HG03103 (cell line): ENCODE results near the gene MYOCOS.

Experiments
- ATAC-seq: cut with Tn5 transposase; IDR thresholded peaks from one replicate; pipeline ENCODE4 v1.9.1; 2021; ENCODE audit warnings: low read depth; ENCODE audit not compliant: unreplicated experiment

The MYOCOS gene

DNA sequence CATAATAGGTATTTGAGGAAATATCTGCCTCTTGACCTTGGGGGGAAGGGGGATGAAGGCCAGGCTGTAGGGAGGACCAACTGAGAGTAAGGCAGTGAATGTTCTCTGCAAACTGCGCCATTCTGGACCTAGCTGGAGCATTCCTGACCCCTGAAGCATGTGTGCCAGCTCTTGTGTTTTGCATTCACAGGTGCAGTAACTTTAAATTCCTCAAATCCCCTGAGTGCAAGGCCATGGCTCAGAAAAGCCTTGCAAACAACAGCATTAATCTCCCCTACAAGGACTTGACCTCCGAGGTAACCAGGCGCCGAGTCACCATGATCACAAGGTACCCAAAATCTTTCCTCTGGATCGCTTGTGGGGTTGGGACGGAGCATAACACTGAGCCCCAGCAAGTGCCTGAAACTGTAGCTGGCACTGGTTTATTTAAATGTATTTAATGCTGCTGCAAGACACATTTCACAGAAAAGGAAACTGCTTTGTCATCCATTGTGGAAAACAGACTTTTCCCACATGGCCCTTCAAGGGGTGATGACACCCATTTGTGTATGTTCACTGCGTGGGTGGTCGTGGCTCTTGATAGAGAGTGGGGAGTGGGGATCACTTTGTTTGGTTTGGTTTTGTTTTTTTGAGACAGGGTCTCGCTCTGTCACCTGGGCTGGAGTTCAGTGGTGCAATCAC lies 1.7 kb downstream of the MYOCOS start:
- no peak for ATAC-seq

DNA sequence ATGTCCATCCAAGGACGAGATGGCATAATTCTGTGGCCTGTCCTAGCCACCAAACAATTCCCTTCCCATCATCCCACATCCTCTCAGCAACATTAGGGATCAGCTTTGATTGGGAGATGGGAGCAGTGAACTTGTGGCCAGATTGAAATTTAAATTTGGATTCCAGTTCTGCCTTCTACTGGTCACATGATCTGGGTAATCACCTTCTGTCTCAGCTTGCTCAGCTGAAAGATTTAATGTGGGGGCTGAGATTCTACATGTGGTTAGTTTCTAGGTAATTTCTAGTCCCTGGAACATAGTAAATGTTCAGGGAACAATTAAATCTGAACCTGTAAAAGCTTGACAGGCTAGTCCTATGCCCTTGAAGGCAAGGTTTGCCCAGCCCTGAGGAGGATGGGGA lies 3.2 kb downstream of the MYOCOS start:
- ATAC-seq: no peak

DNA sequence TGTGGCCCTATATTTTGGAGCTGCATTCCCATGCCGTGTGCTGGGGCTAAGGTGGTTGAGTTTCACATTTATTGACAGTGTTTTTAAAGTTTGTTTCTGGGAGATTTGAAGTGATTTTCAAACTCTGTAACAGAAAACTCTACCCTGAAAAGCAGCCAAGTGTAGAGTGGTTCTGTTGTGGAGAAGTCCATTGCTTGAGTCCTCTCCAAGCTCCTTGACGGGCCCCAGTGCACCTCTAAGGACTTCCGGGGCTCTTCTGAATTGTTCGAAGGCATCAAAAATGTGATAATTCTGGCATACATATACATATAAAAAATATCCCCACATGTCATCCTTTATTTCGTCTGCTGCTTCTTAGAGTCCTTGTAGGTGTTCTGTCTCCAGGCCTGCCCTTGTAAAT lies 5.0 kb downstream of the MYOCOS start:
- no peak for ATAC-seq

DNA sequence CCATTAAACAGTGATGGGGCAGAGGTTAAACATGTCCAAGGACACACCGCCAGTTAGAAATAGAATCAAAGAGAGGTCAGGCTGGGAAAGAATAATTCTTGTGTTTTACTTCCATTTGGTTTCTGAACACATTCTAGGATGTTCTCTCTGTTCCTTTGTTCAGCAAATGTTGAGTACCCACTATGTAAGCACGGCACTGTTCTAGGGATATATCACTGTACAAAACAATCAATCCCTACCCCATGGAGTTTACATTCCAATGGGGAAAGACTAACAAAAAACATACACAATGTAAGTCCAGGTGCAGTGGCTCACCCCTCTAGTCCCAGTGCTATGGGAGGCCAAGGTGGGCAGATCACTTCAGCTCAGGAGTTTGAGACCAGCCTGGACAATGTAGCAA lies 6.2 kb downstream of the MYOCOS start:
- ATAC-seq: no peak

DNA sequence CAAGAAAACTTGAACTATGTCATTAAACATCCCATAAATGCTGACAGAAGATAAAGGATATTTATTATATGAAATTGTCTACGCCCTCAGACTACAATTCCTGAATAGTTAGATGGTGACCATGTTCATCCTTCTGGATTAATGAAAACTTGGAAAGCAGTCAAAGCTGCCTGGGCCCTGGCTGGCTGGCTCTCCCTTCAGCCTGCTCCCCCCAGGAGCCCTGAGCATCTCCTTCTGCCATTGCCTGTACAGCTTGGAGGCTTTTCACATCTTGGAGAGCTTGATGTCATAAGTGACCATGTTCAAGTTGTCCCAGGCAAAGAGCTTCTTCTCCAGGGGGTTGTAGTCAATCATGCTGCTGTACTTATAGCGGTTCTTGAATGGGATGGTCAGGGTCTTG lies 13.6 kb downstream of the MYOCOS start:
- ATAC-seq: no peak

DNA sequence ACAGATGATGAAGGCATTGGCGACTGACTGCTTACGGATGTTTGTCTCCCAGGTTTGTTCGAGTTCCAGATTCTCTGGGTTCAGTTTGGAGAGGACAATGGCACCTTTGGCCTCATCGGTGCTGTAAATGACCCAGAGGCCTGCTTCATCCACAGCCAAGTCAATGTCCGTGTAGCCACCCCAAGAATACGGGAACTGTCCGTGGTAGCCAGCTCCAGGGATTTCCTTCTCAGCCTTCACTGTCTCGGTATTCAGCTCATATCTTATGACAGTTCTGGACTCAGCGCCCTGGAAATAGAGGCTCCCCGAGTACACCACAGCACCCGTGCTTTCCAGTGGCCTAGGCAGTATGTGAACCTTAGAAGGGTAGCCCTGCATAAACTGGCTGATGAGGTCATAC lies 14.1 kb downstream of the MYOCOS start:
- no peak for ATAC-seq

DNA sequence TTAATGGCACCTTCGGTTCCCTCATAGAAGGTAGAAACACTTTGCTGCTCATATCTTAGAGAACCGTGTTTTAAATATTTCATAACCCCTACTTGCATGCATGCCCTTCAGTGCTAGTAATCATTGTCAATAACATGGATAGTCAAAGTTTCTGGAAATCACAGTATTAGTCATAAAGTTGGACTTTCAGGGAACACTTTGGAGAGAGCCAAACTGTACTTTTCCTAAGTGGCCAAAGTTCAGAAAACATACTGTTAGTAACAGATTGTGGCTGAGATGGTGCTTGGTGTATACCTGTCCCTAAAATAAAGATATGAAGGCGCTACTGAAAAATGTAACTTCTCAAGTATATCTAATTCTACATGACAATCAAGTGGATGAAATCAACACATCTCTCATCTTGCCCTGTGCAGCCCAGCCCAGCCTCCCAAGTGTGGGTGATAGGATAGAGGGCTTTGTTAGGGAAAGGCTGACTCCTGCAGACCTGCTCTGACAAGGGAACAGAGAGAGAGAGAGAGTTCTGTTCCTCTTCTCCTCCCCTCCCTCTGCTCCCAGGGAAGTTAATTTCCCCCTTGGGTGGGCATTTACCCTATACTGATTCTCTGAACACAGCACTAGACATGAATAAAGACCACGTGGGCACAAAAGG lies 16.0 kb downstream of the MYOCOS start:
- ATAC-seq: no peak

DNA sequence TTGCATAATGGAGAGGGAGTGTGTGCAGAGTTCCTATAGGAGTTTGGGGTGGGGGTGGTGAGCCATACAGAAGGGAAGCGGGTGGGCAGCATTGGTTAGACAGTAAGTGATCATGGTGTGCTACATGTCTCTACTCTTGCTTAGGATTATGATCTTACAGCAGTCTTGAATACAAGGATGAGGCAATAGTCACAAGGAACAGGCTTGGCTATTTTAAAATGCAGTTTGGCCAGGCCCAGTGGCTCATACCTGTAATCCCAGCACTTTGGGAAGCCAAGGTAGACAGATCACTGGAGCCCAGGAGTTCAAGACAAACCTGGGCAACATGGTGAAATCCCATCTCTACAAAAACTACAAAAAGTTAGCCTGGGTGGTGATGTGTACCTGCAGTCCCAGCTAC lies 18.2 kb downstream of the MYOCOS start:
- ATAC-seq: no peak

DNA sequence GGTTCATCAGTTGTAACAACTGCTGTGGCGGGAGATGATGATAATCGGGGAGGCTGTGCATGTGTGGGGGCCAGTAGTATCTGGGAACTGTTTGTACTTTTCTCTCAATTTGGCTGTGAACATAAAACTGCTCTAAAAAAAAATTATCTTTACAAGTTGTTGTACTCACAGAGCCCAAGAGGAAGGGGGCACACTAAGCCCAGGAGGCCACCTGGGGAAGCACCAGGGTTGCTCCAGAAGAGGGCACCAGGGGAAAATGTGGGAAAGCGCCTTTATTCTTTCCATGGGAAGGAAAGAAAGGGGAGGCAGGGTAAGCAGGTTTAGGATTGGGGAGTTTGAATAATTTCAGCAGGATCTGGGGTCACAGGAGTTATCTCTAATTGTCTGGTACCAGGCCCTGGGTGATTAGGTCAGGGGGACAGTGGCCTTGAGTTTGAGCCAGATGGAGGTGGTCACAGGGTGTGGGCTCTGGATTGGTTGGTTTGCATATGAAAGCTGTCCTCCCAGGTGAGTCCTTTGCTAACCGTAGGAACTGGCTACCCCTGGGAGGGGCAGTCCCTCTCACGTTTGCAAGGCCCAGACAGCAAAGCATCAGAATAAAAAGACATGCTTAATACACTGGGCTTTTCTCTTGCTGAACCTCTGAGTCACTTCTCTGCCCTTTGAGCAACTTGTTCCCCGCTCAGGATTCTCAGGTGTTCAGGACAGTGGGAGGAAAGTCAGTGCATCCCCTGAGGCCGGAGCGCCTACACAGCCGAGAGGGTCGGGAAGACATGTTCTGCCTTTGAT lies 19.2 kb downstream of the MYOCOS start:
- ATAC-seq: no peak

DNA sequence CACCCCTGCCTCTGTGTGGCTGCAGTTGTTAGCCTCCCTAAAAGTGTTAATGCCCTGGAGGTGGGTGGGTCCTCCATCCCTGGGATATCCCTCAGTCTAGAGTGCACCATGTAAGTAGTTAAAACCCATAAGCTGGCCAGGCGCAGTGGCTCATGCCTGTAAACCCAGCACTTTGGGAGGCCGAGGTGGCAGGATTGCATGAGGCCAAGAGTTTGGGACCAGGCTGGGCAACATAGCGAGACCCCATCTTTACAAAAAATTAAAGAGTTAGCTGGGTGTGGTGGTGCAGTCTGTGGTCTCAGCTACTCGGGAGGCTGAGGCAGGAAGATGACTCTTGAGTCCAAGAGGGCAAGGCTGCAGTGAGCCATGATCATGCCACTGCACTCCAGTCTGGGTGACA lies 20.2 kb downstream of the MYOCOS start:
- no peak for ATAC-seq

DNA sequence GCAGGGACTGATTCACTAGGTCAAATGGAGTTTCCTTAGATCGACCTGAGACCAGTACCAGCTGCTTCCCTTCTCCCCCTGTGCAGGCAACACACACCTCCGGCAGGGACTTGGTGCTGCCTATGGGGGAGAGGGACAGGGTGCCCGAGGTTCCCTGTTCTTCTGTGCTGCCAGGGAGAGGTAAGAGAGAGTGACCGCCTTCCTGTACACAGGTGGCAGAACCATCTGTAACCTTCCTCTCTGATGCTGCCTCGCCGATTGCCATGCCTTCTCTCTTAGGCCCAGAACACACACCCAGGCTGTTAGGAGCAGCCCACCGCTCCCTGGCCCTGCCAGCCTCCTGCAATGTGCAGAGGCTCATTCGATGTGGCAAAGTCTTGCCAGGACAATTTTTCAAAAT lies 21.1 kb downstream of the MYOCOS start:
- no peak for ATAC-seq

DNA sequence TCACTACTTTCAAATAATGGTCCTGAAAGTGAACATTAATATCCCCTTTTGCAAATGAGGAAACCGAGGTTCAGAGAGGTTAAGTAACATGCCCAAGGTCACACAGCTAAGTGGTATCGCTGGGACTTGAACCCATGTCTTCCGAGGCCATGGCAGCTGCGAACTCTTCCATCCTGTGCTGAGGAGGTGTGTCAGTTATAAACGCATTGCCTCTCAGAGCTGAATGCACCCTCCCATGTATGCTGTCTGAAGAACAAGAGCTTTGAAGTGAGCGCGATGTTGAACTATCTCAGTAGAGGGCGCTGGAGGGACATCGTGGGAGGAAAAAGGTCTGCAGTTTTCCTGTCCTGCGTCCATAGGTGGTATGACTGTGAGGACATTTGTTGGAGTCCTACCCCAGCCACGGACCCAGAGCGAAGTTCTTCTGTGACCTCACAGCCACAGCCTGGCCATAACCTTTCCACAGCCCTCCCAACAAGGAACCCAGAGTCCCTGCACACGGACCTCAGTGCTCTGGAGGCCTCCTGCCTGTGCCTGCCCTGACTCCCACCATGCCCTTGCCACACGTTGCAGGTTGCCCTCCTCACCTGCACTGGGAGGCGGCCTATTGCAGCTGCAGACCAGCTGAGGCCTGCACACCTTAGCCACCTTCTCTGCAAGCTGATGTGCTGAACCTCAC lies 22.9 kb downstream of the MYOCOS start:
- no peak for ATAC-seq

DNA sequence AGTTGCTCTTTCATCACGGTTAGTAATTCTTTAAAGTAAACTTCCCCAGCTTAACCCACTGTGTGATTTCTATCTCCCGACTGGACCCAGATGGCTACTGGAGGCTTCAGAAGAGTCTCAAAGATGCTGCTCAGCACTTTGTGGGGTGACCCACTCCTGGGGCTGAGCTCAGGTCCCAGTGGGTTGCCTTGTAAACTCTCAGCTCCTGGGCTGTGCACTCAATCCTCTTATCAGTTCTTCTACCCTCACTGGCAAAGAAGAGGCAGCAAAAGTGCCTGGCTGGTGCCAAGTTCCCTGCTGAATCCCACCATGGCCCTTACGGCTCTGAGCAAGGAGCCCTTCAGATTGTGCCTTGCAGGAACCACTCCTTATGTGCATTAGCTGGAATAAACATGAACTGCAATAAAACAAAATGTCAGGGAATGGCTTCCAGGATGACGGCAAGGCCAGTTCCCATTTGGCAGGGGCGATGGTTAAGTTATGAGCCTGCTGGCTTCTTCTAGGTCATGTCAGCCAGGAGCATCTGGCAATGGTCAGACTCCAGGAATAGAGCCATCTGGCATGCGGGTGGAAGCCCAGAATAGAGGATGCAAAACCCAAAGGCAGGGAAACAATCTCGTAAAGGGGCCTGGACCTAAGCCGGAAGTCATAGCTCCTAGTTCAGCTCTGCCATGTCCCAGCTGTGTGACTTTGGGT lies 23.7 kb downstream of the MYOCOS start:
- ATAC-seq: no peak

DNA sequence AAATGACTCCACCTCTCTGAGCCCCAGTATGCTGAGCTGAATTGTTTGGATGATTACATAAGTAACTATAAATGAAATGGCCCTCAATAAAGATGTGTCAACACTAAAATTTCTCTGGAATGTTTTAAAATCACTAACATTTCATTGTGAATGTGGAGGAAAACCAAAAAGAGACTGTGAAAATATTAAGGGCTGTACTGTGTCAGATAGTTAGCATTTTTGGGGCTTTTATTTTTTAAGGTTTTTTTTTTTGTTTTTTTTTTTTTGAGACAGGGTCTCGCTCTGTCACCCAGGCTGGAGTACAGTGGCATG lies 24.2 kb downstream of the MYOCOS start:
- ATAC-seq: no peak

DNA sequence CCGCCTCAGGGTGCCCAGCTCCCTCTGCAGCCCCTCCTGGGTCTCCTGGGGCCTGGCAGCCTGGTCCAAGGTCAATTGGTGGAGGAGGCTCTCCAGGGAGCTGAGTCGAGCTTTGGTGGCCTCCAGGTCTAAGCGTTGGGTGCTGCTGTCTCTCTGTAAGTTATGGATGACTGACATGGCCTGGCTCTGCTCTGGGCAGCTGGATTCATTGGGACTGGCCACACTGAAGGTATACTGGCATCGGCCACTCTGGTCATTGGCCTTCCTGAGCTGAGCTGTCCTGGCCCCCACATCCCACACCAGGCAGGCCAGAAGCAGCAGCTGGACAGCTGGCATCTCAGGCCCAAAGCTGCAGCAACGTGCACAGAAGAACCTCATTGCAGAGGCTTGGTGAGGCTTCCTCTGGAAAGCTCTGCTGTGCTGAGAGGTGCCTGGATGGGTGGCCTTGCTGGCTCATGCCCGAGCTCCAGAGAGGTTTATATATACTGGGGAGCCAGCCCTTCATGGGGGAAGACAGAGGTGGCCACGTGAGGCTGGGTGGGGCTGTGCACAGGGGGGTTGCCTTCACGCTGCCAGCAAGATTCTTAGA lies 30.3 kb downstream of the MYOCOS start, which contains the start of gene MYOC:
MYOC (minus strand) TSS at position 455 of the 589 bp plus-strand sequence; CDS start at position 378, 77 bp downstream.
- ATAC-seq: no peak

DNA sequence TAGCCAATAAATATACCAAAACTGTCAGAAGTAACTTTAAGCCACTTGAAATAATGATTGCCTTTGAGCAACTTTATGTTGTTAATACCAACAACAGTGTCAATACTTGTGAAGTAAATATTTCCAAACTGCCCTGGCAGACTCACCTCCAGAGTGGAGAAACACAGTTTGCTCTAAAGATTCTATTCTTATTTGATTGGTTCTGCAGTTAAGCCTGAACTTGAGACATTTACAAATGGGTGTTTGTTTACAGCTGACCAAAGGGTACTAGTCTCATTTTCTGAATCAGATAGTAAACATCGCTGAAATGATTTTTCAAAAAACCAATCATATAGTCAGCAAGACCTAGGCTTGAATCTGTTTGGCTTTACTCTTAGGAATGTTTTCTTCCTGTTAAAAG lies 31.8 kb downstream of the MYOCOS start:
- ATAC-seq: no peak

DNA sequence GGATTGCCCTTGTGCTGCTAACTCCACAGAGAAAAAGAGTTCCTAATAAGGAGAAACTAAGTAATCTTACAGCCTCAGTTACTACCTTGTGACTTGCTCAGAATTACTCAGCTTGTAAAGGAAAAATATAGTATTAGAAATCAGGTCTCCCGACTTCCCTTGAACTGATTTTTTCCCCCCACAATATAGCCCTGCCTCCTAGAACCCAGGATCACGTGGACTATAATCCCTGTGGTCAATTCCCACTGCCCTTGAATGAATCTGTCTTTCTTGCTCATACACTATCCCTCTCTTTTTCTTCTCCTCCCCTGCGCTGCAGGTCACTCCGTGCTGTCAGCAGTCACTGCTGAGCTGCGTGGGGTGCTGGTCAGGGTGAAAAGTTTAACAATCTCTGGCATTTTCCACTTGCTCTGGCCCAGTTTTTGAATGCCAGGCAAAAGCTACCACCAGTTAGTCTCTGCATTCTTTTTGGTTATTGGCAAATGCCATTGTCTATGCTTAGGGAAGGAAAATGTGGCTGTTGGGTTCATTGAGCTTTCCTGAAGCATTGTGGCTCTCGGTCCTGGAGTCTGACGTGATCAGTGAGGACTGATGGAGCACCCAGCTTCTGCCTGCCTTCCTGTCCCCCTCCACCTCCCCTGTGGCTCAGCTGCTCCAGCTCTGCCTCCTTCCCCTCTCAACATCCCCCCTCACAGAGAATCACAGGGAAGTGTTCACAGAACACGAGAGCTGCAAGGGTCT lies 32.3 kb downstream of the MYOCOS start:
- no peak for ATAC-seq

DNA sequence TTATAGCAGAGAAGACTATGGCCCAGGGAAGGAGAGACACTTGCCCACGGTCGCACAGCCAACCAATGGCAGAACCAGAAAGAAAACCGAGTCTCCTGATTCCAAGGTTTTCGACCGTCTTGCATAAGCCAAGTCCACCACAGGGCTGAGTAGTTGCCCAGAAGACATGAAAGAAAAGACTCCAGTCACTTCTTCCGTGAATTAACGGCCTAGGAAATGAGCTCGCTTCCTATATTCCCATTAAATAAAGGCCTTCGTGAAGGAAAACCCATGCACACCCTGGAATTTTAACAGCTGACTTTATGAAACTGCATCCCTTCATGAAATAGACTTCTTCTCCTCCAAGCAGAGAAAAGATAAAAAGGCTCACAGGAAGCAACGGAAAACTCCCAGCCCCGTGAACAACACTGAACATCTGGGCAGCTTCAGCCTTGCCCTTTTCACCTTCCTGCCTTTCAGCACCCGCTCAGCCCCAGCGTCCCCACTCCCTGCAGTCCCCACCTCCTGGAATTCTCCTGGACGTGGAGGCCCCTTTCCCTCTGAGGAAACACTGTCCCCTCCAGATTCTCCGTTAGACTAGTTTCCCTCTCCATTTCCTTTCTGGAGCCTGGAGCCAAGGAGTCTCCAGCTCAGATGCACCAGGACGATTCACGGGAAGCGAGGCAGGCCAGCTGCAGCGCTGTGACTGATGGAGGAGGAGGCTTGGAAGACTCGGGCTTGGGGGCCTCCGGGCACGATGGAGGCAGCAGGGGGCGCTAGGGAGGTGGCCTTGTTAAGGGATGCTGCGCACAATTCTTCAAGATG lies 33.1 kb downstream of the MYOCOS start:
- peak; percentile 87 for ATAC-seq

DNA sequence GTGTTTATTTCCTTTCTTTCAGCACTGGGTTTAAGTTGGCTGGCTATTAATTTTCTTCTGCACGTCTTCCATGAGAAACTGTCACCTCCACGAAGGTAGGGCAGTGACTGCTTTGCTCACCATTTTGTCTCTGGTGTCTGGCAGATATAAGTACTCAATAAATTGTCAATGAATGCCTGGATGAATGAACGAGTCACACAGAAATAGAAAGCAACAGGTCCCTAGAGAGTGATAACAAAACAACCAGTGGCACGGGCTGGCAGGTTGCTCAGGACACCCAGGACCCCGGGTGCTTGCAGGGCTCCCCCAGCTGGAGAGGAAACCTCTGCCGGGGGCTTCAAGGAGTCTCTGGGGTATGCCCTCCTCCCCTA lies 33.7 kb downstream of the MYOCOS start:
- no peak for ATAC-seq
